Measurements from ENCODE around the gene TNXB.

- TF ChIP-seq, protein P1, sequence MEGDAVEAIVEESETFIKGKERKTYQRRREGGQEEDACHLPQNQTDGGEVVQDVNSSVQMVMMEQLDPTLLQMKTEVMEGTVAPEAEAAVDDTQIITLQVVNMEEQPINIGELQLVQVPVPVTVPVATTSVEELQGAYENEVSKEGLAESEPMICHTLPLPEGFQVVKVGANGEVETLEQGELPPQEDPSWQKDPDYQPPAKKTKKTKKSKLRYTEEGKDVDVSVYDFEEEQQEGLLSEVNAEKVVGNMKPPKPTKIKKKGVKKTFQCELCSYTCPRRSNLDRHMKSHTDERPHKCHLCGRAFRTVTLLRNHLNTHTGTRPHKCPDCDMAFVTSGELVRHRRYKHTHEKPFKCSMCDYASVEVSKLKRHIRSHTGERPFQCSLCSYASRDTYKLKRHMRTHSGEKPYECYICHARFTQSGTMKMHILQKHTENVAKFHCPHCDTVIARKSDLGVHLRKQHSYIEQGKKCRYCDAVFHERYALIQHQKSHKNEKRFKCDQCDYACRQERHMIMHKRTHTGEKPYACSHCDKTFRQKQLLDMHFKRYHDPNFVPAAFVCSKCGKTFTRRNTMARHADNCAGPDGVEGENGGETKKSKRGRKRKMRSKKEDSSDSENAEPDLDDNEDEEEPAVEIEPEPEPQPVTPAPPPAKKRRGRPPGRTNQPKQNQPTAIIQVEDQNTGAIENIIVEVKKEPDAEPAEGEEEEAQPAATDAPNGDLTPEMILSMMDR (IDR thresholded peaks at IDR 0.05) = no peak
- TF ChIP-seq SIN3A (IDR thresholded peaks at IDR 0.05; ENCODE audit: borderline replicate concordance, insufficient read depth, low read depth, low read length) (no peak), POLR2AphosphoS5 (IDR thresholded peaks at IDR 0.05; ENCODE audit: low read depth, low read length) (no peak), TCF7L2 (IDR thresholded peaks at IDR 0.05; ENCODE audit: low read depth, low read length) (no peak)
- TF ChIP-seq, protein P2, sequence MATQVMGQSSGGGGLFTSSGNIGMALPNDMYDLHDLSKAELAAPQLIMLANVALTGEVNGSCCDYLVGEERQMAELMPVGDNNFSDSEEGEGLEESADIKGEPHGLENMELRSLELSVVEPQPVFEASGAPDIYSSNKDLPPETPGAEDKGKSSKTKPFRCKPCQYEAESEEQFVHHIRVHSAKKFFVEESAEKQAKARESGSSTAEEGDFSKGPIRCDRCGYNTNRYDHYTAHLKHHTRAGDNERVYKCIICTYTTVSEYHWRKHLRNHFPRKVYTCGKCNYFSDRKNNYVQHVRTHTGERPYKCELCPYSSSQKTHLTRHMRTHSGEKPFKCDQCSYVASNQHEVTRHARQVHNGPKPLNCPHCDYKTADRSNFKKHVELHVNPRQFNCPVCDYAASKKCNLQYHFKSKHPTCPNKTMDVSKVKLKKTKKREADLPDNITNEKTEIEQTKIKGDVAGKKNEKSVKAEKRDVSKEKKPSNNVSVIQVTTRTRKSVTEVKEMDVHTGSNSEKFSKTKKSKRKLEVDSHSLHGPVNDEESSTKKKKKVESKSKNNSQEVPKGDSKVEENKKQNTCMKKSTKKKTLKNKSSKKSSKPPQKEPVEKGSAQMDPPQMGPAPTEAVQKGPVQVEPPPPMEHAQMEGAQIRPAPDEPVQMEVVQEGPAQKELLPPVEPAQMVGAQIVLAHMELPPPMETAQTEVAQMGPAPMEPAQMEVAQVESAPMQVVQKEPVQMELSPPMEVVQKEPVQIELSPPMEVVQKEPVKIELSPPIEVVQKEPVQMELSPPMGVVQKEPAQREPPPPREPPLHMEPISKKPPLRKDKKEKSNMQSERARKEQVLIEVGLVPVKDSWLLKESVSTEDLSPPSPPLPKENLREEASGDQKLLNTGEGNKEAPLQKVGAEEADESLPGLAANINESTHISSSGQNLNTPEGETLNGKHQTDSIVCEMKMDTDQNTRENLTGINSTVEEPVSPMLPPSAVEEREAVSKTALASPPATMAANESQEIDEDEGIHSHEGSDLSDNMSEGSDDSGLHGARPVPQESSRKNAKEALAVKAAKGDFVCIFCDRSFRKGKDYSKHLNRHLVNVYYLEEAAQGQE (IDR thresholded peaks at IDR 0.05; ENCODE audit: insufficient read depth in 1 of 2, low read depth in 2 of 2, low read length in 1 of 2) = no peak
Measured at GRCh38 chr6:32095338-32096086, 13.6 kb downstream of the TNXB start.
